HAP-1 (cell line): Measurements from ENCODE around the gene PJA2.
"Not testable (repeated sequence)": the region's sequence is repeated elsewhere in the genome, so short reads cannot be mapped to it uniquely, and the experiment has no call there.

Experiments
- DNase-seq, 2 experiments: peaks; one replicate each; pipeline ENCODE4 v3.0.0-alpha.2; 2016 to 2020; ENCODE audit warnings: low spot score in 2 of 2
- H3K27me3 ChIP-seq: fragments of 250-450 bp; sonication (Bioruptor Pico); 2 replicates; pipeline ENCODE4 v1.5.1; 2020; ENCODE audit warnings: low read depth, mild to moderate bottlenecking, moderate library complexity
- H3K36me3 ChIP-seq: fragments of 250-450 bp; sonication (Bioruptor Pico); replicated peaks from 2 replicates; pipeline ENCODE4 v1.5.1; 2020; ENCODE audit warnings: mild to moderate bottlenecking
- H3K4me1 ChIP-seq: fragments of 250-450 bp; sonication (Bioruptor Pico); 2 replicates; pipeline ENCODE4 v1.5.1; 2020; ENCODE audit warnings: mild to moderate bottlenecking
- H3K4me3 ChIP-seq: fragments of 250-450 bp; sonication (Bioruptor Pico); 2 replicates; pipeline ENCODE4 v1.5.1; 2020; ENCODE audit warnings: mild to moderate bottlenecking, moderate library complexity
- H3K9me3 ChIP-seq: fragments of 250-450 bp; sonication (Bioruptor Pico); 2 replicates; pipeline ENCODE4 v1.5.1; 2020; ENCODE audit warnings: mild to moderate bottlenecking, moderate library complexity
- in situ Hi-C: fragments of 300-500 bp; cut with MboI; formaldehyde crosslinking; loops from 3 replicates; pipeline ENCODE4 v1.14.3; 2020; ENCODE audit warnings: low sequenced_read_pairs, inconsistent platforms, mixed read lengths

The PJA2 gene, protein sequence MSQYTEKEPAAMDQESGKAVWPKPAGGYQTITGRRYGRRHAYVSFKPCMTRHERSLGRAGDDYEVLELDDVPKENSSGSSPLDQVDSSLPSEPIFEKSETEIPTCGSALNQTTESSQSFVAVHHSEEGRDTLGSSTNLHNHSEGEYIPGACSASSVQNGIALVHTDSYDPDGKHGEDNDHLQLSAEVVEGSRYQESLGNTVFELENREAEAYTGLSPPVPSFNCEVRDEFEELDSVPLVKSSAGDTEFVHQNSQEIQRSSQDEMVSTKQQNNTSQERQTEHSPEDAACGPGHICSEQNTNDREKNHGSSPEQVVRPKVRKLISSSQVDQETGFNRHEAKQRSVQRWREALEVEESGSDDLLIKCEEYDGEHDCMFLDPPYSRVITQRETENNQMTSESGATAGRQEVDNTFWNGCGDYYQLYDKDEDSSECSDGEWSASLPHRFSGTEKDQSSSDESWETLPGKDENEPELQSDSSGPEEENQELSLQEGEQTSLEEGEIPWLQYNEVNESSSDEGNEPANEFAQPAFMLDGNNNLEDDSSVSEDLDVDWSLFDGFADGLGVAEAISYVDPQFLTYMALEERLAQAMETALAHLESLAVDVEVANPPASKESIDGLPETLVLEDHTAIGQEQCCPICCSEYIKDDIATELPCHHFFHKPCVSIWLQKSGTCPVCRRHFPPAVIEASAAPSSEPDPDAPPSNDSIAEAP

DNA sequence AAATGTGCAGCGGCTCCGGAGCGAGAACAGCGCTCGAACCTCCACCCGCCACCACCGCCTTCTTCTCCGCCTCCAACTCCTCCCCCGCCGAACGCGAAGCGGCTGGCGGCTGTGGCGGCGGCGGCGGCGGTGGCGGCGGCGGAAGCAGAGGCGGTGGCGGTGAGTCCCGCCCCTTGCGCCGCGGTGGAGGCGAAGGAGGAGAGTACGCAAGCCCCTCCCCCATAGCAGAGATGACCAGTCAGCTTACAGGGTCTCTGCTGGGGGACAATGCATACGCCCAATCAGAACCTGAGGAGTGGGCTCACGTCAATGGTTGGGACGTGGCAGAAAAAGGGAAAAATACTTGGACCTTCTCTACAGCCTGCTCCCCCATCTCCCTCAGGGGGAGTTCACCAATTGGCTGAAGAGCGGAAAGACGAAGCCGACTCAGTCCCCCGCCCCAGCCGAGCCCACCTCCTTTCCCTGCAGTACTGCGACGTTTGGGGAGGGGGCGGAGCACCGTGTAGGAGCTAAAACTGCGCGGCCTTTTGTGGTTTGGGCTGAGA lies at the start of gene PJA2:
TSS of gene PJA2 (minus strand) at position 131 of the 545 bp plus-strand sequence. CDS start 26,541 bp downstream, outside the sequence.
- in situ Hi-C loops: no loop called here
- DNase-seq: peak; percentile 99
- Histone ChIP-seq H3K36me3 (no peaks in the 10 kb centered on the region), H3K9me3 (no peaks in the 10 kb centered on the region), H3K4me1 (peaks cover 40% of the 10 kb centered on the region), H3K27me3 (no peaks in the 10 kb centered on the region), H3K4me3 (peak within 1 kb of the TSS; percentile 76)

DNA sequence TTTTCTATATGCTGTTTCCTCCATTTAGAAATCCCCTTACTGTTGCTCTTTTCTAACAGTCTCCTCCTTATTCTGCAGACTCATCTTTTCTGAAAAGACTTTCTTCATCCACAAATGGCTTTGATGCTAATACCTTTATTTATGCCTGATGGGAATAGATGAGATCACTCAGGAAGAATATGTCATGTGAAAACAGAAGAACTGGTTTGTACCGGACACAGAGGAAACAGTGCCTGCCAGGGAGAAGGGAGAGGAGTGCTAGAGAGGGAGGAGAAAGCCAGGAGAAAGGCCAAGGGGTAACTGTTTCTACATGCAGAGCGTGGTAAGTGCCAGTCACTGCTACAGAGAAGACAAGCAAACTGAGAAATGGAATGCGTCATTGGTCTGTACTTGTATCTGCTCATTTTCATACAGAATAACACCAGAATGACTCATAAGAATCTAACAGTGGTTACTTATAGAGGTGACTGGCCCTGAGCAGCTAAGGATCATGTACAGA lies 45.9 kb upstream of the PJA2 start:
- Histone ChIP-seq H3K9me3 (no peaks in the 10 kb centered on the region), H3K27me3 (no peaks in the 10 kb centered on the region), H3K4me3 (no peak overlapping the region), H3K4me1 (no peaks in the 10 kb centered on the region), H3K36me3 (no peaks in the 10 kb centered on the region)
- DNase-seq: no peak
- in situ Hi-C loops: no loop called here

- Histone ChIP-seq H3K36me3 (no peaks in the 10 kb centered on the region), H3K27me3 (no peaks in the 10 kb centered on the region), H3K4me1 (no peaks in the 10 kb centered on the region), H3K4me3 (no peak overlapping the region), H3K9me3 (no peaks in the 10 kb centered on the region)
- in situ Hi-C loops: no loop called here
- no peak for DNase-seq
These were observed 45.1 kb upstream of the PJA2 start for GRCh38 chr5:109454731-109455505.

DNA sequence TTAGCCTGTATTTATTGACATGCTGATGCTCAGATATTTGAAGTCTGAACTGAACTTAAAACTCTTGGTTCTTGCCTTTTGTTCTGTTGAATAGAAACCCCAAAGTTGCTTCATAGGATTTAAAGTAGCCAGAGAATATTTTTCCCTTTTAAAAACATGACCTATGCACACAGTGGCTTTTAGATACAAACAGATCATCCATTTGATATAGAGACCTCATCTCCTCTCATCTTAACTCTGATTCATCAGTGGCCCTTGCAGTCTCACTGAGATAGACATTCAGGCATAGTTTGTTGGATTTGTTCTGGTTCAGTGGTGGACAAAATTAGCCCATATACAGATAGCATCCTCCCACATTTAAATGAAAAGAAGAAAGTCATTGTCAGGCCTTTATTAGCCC lies 43.5 kb upstream of the PJA2 start:
- Histone ChIP-seq H3K4me3 (no peak overlapping the region), H3K9me3 (no peaks in the 10 kb centered on the region), H3K4me1 (no peaks in the 10 kb centered on the region), H3K36me3 (no peaks in the 10 kb centered on the region), H3K27me3 (no peaks in the 10 kb centered on the region)
- in situ Hi-C loops: no loop called here
- DNase-seq: no peak

DNA sequence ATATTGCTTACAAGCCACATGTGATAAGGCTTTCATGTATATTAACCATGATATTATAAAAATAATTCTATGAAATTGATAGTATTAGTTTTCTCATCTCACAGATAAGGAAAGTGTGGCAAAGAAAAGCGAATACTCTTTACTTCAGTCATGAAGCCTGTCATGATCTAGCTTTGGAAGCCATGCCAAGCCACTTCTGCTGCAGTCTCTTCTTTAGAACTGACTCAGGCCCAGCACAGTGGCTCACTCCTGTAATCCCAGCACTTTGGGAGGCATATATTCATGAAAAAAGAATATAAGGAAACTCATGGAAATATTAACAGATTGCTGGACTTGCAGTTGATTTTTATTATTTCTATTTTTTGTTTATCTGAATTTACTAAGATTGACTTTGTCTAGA lies 42.9 kb upstream of the PJA2 start:
- Histone ChIP-seq H3K36me3 (no peaks in the 10 kb centered on the region), H3K9me3 (no peaks in the 10 kb centered on the region), H3K4me3 (no peak overlapping the region), H3K4me1 (no peaks in the 10 kb centered on the region), H3K27me3 (no peaks in the 10 kb centered on the region)
- in situ Hi-C loops: no loop called here
- DNase-seq: no peak

GRCh38 chr5:109451146-109451545 lies 41.4 kb upstream of the PJA2 start:
- Histone ChIP-seq H3K27me3 (no peaks in the 10 kb centered on the region), H3K4me3 (no peak overlapping the region), H3K36me3 (no peaks in the 10 kb centered on the region), H3K4me1 (no peaks in the 10 kb centered on the region), H3K9me3 (no peaks in the 10 kb centered on the region)
- in situ Hi-C loops: no loop called here
- DNase-seq: no peak

- Histone ChIP-seq H3K27me3 (no peaks in the 10 kb centered on the region), H3K9me3 (no peaks in the 10 kb centered on the region), H3K4me3 (no peak overlapping the region), H3K36me3 (no peaks in the 10 kb centered on the region), H3K4me1 (no peaks in the 10 kb centered on the region)
- no peak for DNase-seq
- in situ Hi-C loops: no loop called here
These were observed 40.5 kb upstream of the PJA2 start for GRCh38 chr5:109450129-109450877.

- no peaks in the 10 kb centered on the region for H3K27me3 ChIP-seq
- H3K4me3 ChIP-seq: no peak overlapping the region
- in situ Hi-C loops: no loop called here
- H3K9me3 ChIP-seq: no peaks in the 10 kb centered on the region
- no peaks in the 10 kb centered on the region for H3K4me1 ChIP-seq
- no peak for DNase-seq
- H3K36me3 ChIP-seq: no peaks in the 10 kb centered on the region
These were observed 39.1 kb upstream of the PJA2 start for GRCh38 chr5:109448838-109449237.

DNA sequence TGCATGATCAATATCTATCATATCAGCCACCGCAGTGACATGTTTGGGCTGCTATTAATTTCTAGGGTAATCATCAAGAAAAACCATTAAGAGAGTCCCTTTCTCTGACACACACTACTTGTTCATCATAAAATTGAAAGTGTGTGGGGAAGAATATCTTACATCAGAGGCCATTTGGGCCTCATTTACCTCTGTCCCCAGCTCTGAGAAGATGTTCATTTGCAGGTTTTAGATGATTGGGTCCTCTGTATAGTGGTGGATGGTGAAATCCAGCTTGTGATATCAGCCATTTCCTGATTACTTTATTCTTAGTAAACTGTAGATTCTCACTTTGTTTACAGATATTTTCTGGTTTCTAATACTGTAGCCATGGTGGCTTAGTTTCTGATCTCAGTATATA lies 29.8 kb upstream of the PJA2 start:
- no peaks in the 10 kb centered on the region for H3K9me3 ChIP-seq
- no peaks in the 10 kb centered on the region for H3K27me3 ChIP-seq
- H3K4me3 ChIP-seq: no peak overlapping the region
- no peaks in the 10 kb centered on the region for H3K4me1 ChIP-seq
- no peaks in the 10 kb centered on the region for H3K36me3 ChIP-seq
- DNase-seq: no peak
- in situ Hi-C loops: no loop called here

DNA sequence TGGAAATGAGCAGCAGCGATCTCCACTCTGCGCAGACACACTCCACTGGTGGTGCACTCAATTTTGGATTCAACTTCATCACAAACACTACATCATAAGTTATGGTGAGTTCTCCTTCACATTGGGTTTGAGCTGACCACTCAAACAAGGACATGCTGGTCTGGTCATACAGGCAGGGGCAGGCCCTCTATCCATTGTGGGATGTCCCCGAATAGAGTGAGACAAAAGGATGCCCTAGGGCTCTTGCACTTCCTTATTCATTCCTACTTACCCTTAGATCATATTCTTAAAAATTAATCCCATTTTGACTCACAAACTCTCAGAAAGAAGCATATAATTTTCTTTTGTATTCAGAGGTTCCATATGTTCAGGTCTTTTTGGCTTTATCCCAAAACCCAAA lies 16.3 kb upstream of the PJA2 start:
- Histone ChIP-seq H3K4me1 (peaks cover 13% of the 10 kb centered on the region), H3K27me3 (no peaks in the 10 kb centered on the region), H3K4me3 (no peak overlapping the region), H3K9me3 (no peaks in the 10 kb centered on the region), H3K36me3 (no peaks in the 10 kb centered on the region)
- in situ Hi-C loops: no loop called here
- DNase-seq: no peak

GRCh38 chr5:109425521-109425920 lies 15.7 kb upstream of the PJA2 start:
- H3K4me1 ChIP-seq: peaks cover 13% of the 10 kb centered on the region
- H3K27me3 ChIP-seq, in situ Hi-C loops, DNase-seq, H3K36me3 ChIP-seq, H3K4me3 ChIP-seq, H3K9me3 ChIP-seq: not testable (repeated sequence)

- H3K36me3 ChIP-seq: no peaks in the 10 kb centered on the region
- no peaks in the 10 kb centered on the region for H3K27me3 ChIP-seq
- DNase-seq: no peak
- no peaks in the 10 kb centered on the region; the same call in 1 of the 2 replicates for H3K4me1 ChIP-seq
- H3K4me3 ChIP-seq: no peak overlapping the region
- in situ Hi-C loops: no loop called here
- no peaks in the 10 kb centered on the region for H3K9me3 ChIP-seq
These were observed 12.2 kb upstream of the PJA2 start for GRCh38 chr5:109421956-109422355.
